OCI-LY3 (cell line): ENCODE data around the gene PRX.
"Not testable (repeated sequence)": the region's sequence is repeated elsewhere in the genome, so short reads cannot be mapped to it uniquely, and the experiment has no call there.

Experiments used
- H2AFZ ChIP-seq: fragments of 200-600, 300-600 bp; shearing (Covaris generic); 2 replicates; pipeline ENCODE4 v1.6.0; 2014; ENCODE audit warnings: antibody characterized with exemption, low read depth, low read length
- H3K27ac ChIP-seq: fragments of 200-600, 300-600 bp; sonication (generic); 2 replicates; pipeline ENCODE4 v1.5.1; 2014; ENCODE audit warnings: mild to moderate bottlenecking, low read length, moderate library complexity, mixed read lengths
- H3K27me3 ChIP-seq: fragments of 200-600, 300-600 bp; sonication (generic); 2 replicates; pipeline ENCODE4 v1.6.1; 2014; ENCODE audit warnings: low read depth, low read length, mixed read lengths
- H3K36me3 ChIP-seq: fragments of 200-600, 300-600 bp; sonication (generic); replicated peaks from 2 replicates; pipeline ENCODE3; 2014; ENCODE audit warnings: low read depth, low read length, mixed read lengths
- H3K4me1 ChIP-seq: fragments of 300-600, 200-600 bp; sonication (generic); 2 replicates; pipeline ENCODE4 v1.6.1; 2014; ENCODE audit warnings: low read length, mixed read lengths
- H3K4me2 ChIP-seq: fragments of 200-600, 300-600 bp; sonication (generic); 2 replicates; pipeline ENCODE4 v1.6.1; 2014; ENCODE audit warnings: low read length, mixed read lengths
- H3K4me3 ChIP-seq: fragments of 300-600, 200-600 bp; sonication (generic); 2 replicates; pipeline ENCODE4 v1.5.1; 2014; ENCODE audit warnings: antibody characterized with exemption, mild to moderate bottlenecking, low read length, moderate library complexity
- H3K79me2 ChIP-seq: fragments of 300-600, 200-600 bp; shearing (Covaris generic); 2 replicates; pipeline ENCODE4 v1.6.1; 2014; ENCODE audit warnings: mild to moderate bottlenecking, low read length, mixed read lengths
- H3K9ac ChIP-seq: fragments of 300-600, 200-600 bp; shearing (Covaris generic); 2 replicates; pipeline ENCODE4 v1.6.0; 2014; ENCODE audit warnings: mild to moderate bottlenecking, low read length, moderate library complexity
- H3K9me3 ChIP-seq: fragments of 200-600, 300-600 bp; shearing (Covaris generic); 2 replicates; pipeline ENCODE4 v1.6.1; 2014; ENCODE audit warnings: low read length, mixed read lengths; ENCODE audit not compliant: insufficient read depth
- H4K20me1 ChIP-seq: fragments of 200-600, 300-600 bp; sonication (generic); 2 replicates; pipeline ENCODE4 v1.6.1; 2016; ENCODE audit warnings: low read length, mixed read lengths; ENCODE audit not compliant: insufficient read depth
- CTCF ChIP-seq: fragments of 200-600, 300-600 bp; sonication (generic); IDR thresholded peaks from 2 replicates; pipeline ENCODE4 v1.5.1; 2014; ENCODE audit warnings: antibody characterized with exemption, low read length, low read depth
- EZH2phosphoT487 ChIP-seq: fragments of 200-600 bp; shearing (Covaris generic); IDR thresholded peaks from 2 replicates; pipeline ENCODE4 v1.6.1; 2018; ENCODE audit warnings: antibody characterized with exemption, mixed run types, low read depth

The PRX gene

GRCh38 chr19:40371802-40372122, 41.4 kb downstream of the PRX start:
- H3K36me3 ChIP-seq: no peaks in the 10 kb centered on the region
- no peak overlapping the region for H3K9ac ChIP-seq
- no peaks in the 10 kb centered on the region for H3K27me3 ChIP-seq
- TF ChIP-seq CTCF (no peak), EZH2phosphoT487 (no peak)
- no peak overlapping the region for H3K4me2 ChIP-seq
- no peak overlapping the region for H3K27ac ChIP-seq
- no peaks in the 10 kb centered on the region for H3K4me1 ChIP-seq
- peaks cover 4% of the 10 kb centered on the region; the same call in 1 of the 2 replicates for H4K20me1 ChIP-seq
- H2AFZ ChIP-seq: no peak overlapping the region
- H3K9me3 ChIP-seq: no peaks in the 10 kb centered on the region
- no peak overlapping the region for H3K4me3 ChIP-seq
- H3K79me2 ChIP-seq: no peaks in the 10 kb centered on the region

DNA sequence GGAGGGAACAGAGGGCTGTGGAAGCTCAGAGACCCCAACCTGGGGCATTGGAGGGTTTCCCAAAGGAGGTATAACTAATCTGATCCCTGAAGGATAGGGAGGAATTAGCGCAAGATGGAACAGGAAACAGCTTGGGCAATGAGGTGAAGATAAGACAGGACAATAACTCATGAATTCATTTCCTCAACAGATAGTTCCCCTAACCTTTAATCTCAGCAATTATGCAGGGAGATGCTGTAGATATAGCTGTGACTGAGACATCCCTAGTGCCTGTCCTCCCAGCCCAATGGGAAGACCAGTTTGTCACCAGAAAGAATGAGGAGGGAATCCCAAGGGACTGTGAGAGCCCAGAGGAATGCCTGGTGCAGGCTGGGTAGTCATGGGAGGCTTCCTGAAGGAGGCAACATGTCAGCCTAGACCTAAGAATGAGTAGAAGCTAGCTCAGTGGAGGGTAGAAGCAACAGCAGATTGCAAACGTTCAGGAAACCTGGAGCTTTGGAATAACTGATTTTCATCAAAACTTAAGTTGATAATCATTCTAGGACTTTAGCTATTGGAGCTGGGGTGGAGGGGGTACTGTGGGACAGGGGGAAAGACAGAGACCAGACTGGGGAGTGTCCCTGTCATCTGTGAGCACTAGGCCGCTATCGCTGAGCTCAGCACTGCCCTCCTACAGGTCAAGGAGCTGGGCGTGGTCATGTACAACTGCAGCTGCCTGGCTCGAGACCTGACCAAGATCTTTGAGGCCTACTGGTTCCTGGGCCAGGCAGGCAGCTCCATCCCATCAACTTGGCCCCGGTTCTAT, 42.0 kb downstream of the PRX start:
- Histone ChIP-seq H3K9ac (no peak overlapping the region), H3K79me2 (no peaks in the 10 kb centered on the region), H3K4me2 (no peak overlapping the region), H4K20me1 (peaks cover 4% of the 10 kb centered on the region; the same call in 1 of the 2 replicates), H3K9me3 (no peaks in the 10 kb centered on the region), H3K4me1 (no peaks in the 10 kb centered on the region), H3K36me3 (no peaks in the 10 kb centered on the region), H3K27ac (no peak overlapping the region), H3K4me3 (no peak overlapping the region), H3K27me3 (no peaks in the 10 kb centered on the region), H2AFZ (no peak overlapping the region)
- TF ChIP-seq CTCF: no peak
- no peak for TF ChIP-seq EZH2phosphoT487

GRCh38 chr19:40370253-40370652, 42.9 kb downstream of the PRX start:
- not testable (repeated sequence) for H3K4me3 ChIP-seq, H3K9ac ChIP-seq, H3K36me3 ChIP-seq

GRCh38 chr19:40369797-40370196, 43.4 kb downstream of the PRX start:
- Histone ChIP-seq H3K9me3 (no peaks in the 10 kb centered on the region), H3K4me2 (no peak overlapping the region), H3K4me1 (no peaks in the 10 kb centered on the region), H3K27ac (no peak overlapping the region), H3K27me3 (no peaks in the 10 kb centered on the region), H4K20me1 (peaks cover 4% of the 10 kb centered on the region; the same call in 1 of the 2 replicates), H3K36me3 (no peaks in the 10 kb centered on the region), H3K9ac (no peak overlapping the region), H3K79me2 (no peaks in the 10 kb centered on the region), H2AFZ (no peak overlapping the region), H3K4me3 (no peak overlapping the region)
- TF ChIP-seq CTCF: no peak
- no peak for TF ChIP-seq EZH2phosphoT487

More at GRCh38 chr19:40370253-40370652, 42.9 kb downstream of the PRX start:
- H3K27me3 ChIP-seq, H3K27ac ChIP-seq, H2AFZ ChIP-seq, H3K9me3 ChIP-seq, H3K4me2 ChIP-seq, H3K79me2 ChIP-seq, H4K20me1 ChIP-seq, H3K4me1 ChIP-seq: not testable (repeated sequence)
